NK-92 (cell line): ENCODE results near the gene DPH1.
"Not testable (repeated sequence)": the region's sequence is repeated elsewhere in the genome, so short reads cannot be mapped to it uniquely, and the experiment has no call there.

Experiments used
- DNase-seq: peaks from one replicate; lab custom pipeline; 2025; ENCODE audit not compliant: unreplicated experiment; lab: John Stamatoyannopoulos, UW

DPH1 gene

DNA sequence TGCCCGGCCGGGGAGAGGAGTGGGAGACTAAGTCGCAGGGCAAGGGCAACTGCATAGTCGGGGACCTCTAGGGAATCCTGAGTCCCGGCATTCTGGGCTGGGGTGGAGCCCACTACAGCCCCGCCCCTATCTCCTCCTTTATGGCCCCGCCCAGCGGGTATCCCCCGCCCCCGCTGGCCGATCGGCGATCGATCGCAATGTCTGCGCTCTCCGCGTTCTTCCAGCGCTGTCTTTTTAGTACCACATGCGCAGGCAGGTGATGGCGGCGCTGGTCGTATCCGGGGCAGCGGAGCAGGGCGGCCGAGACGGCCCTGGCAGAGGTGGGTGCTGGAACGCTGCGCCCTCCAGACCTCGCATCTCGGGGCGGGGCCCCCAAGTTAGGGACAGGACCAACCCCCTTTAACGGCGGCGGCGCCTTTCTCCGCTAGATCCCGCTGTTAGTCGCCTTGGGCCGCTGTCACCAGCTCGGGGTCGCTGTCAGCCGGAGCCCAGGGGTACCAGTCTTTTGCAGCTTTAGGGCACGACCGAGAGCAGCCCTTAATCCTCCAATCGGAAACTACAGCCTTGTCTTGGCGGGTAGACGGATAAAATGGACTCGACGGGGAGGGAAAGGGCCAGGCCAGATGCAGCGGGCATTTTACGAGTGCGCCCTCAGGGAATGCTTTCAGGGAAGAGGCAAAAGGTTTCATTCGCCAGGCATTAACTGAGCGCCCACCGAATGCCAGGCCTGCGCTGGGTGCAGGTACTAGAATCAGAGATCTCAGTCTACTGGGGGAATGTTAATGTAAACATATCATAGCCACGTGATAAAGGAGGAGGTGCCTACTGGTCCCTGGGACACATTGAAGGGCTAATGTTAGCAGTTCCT lies at the start of gene DPH1:
TSS of gene DPH1 (plus strand) at position 243 of the 868 bp plus-strand sequence. CDS start at position 260, 17 bp downstream.
- peak; percentile 31 for DNase-seq

DNA sequence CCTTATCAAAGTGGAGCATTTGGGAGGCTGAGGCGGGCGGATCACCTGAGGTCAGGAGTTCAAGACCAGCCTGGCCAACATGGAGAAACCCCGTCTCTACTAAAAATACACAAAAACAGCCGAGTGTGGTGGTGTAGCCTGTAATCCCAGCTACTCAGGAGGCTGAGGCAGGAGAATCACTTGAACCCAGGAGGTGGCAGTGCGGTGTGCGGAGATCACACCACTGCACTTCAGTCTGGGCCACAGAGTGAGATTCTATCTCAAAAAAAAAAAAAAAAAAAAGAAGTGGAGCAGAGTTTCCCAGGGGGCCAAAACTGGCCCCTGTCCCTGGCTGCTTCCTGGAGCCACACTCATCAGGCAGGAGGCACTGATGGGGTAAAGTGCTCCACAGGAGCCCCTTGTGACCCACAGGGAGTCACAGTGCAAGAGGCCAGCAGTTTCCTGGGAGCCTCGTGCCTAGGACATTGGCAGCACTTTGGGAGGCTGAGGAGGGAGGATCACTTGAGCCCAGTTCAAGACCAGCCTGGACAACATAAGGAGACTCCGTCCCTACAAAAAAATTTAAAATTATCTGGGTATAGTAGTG lies 49.2 kb upstream of the DPH1 start:
- DNase-seq, result no peak

DNA sequence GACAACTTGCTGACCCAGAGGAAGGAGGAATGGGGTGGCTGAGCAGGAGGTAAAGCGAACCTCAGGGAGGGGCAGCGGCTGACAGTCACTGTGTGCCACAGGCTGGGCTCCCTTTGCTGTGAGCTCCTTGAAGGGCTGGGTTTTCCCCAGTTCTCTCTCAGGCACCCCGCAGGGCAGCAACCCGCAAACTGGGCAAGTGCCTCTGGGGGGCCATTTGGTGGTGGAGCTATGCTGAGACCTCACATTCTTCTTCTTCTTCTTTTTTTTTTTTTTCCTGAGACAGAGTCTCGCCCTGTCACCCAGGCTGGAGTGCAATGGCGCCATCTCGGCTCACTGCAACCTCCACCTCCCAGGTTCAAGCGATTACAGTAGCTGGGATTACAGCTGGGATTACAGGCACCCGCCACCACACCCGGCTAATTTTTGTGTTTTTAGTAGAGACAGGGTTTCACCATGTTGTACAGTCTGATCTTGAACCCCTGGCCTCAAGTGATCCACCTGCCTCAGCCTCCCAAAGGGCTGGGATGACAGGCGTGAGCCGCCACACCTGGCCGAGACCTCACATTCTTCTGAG lies 47.1 kb upstream of the DPH1 start:
- not testable (repeated sequence) for DNase-seq

DNA sequence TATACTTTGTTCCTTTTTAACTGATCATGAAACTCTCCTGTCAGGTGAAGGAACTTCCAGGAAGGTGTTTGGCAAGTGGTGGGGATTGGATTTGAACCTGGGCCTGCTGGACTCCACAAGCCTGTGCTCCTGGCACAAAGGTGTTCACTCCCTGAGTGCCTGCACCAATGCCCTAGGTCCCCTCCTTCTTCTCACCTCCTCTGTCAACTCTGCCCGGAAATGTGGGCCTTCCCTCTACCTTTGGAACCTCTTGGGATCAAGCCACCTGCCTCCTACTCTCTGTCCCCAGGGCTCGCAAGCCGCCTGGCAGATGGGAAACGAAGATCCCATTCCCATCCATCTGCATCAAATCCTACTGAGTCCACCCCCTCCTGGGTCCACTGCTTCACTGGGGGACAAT lies 44.9 kb upstream of the DPH1 start:
- DNase-seq, result no peak

DNA sequence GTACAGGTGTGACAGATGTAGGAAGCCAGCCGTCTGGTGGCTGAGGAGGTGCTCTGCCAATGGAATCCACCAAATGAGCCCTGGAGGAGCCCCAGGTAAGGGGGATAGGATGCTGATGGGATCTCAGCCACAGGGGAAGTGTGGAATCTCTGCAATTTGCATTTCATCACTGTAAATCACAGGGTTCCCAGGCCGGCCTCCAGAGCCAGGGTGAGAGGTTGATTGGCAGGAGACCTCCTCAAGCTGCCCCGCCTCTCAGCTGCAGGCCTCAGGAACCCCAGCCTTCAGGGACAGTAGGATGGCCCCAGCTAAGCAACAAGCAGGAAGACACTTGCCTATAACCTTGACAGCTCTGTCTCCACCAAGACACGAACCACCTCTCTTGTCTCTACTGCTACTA lies 44.3 kb upstream of the DPH1 start:
- no peak for DNase-seq

DNA sequence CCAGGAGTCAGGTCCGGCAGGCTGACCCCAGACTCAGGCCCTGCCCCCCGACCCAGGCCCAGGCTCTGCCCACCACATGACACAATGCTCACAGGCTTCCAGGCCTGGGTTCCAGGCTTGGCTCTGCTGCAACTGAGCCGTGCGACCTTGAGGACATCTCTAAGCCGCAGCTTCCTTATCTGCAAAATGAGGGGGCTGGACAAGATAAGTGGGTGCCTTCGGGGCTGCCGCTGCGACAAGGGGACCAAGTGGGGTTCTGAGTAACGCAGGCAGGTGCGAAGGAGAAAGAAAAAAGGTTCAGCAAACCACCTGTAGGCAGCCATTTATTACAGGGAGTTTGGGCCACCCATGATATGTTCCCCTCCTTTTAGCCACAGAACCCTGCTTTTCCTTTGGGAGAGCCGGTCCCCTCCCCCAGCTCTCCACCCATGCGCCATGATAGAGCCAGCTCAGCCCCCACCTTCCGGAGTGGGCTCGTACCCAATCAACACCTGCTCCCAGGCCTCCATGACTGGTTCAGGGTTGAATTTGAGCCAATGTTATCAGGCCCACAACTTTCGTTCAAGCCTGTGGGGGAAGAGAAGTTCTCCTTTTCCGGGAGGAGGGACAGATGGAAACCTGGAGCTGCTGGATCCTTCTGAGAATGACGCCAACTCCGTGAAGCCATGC lies 43.0 kb upstream of the DPH1 start:
- DNase-seq, result no peak

DNA sequence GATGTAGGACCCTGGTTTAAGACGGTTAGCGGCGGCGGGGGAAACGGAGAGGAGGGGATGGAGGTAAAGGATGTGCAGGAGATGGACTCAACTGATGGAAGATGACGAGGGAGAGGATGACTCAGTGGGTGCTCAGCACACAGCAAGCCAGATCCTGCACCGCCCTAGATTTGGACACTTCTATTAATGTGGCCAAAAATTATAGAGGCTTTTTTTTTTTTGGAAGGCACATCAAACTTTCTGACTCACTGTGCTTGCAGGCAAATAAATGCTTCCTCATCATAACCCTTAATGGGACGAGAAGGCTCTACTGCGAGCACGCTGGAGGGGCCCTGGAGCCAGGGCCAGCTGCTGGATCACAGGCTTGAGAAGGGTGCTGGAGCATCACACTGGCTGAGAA lies 40.8 kb upstream of the DPH1 start:
- DNase-seq, result no peak

DNA sequence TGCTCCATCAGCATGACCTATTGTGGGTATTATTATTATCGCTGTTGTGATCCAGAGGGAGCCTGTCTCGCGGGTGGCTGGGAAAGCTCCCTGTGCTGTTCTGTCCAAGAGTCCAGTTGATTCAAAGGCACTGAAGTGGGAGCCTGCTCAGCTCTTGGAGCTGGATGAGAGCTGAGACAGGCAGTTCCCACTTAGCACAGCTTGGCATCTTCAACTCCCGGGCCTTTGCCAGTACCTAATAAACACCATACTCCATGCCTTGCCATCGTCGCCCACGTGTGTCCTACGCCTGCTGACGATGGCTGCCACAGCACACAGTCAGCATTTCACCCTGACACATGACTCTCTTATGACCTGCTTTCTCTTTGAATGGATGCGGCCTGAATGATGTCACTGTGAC lies 37.4 kb upstream of the DPH1 start:
- no peak for DNase-seq

DNA sequence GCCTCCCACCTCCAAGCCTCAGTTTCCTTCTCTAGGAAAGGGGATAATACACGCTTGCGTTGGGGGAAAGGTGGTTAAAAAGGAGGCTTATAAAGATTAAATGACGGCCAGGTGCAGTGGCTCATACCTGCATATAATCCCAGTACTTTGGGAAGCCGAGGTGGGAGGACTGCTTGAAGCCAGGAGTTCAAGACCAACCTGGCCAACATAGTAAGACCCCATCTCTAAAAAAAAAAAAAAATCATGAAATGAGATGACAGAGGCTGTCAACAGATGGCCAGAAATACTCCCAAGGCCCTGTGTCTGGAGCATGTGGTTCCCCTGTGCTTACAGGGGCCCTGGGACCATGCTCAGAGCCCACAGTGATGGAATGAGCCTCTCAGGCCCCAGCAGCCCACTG lies 35.2 kb upstream of the DPH1 start:
- no peak for DNase-seq

DNA sequence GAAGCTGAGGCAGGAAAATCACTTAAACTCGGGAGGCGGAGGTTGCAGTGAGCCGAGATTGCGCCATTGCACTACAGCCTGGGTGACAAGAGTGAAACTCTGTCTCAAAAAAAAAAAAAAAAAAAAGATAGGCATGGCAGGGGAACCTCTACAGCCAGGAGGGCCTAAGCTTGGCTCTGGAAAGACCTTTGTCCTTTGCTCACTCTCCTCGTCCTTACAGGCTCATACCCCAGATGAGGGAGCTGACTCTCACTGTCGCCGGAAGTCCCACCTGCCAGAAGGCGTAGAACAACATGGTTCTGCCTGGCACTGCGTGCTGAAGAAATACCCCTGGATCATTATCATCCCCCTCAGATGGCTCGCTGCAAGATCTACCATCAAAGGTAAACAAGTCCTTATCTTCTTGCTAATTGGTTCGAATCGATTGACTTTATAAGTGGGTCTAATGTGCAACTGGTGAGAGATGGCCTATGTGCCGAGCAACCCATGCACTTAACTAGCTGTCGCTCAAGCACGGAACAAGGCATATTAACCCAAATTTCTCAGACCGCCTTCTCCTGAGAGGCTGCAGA lies 34.5 kb upstream of the DPH1 start:
- DNase-seq, result no peak

DNA sequence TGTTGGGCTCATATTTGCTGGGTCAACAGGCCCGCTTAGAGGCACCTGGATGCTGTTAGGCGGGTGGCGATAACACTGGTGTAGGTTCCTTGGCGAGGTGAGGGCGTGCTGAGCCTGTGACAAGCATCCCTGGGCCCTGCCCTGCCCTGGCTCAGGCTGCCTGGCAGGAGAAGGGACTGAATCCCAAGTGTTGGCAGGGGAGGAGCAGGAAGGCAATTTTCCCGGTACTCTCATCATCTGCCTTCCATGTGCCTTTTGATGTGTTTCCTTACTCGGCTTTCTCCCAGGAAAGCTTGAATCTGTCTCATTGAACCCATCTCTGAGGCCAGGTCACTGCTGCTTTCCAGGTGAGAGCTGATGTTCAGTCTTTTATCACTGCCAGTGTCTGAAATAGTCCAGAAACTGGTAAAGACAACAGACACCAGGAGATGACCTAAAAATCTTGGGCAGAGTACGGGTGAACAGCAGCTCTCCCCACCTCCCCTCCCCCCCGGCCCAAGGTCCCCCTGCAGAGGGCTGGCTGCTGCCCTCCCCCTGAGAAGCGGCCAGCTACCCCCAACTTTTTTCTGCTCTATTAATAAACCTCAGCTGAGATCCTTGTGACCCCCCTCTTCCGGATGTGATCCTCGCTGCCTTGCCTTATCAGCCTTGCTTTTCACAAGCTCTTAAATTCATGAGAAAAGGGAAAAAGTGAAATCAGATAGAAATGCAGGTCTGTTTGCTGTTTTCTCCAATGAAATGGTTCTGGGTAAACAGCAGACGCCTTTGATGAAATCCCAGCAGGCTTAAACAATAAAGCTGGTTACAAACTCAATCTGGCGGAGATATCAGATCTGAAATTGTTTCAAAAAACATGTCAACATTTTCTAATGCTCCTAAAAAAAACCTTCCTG lies 33.8 kb upstream of the DPH1 start:
- no peak for DNase-seq

DNA sequence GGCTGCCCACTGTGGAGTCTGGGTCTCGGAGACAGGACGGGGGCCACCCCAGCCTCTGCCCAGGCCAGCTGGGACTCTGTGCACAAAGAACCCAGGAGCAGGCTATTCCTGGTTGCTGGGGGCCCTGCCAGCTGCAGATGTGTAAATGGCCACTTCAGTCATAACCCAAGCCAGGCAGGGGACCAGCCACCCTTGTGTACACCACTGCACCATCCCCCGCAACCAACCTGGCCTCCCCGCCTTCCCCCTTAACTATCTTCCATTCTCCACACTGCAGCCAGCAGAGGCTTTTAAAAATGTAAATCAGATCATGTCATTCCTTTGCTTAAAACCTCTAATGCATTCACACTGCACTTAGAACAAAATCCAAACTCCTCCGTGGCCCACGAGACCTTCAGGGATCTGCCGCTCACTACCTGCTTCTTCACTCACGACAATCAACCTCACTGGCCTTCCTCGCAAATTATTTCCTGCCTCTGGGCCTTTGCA lies 33.1 kb upstream of the DPH1 start:
- no peak for DNase-seq

DNA sequence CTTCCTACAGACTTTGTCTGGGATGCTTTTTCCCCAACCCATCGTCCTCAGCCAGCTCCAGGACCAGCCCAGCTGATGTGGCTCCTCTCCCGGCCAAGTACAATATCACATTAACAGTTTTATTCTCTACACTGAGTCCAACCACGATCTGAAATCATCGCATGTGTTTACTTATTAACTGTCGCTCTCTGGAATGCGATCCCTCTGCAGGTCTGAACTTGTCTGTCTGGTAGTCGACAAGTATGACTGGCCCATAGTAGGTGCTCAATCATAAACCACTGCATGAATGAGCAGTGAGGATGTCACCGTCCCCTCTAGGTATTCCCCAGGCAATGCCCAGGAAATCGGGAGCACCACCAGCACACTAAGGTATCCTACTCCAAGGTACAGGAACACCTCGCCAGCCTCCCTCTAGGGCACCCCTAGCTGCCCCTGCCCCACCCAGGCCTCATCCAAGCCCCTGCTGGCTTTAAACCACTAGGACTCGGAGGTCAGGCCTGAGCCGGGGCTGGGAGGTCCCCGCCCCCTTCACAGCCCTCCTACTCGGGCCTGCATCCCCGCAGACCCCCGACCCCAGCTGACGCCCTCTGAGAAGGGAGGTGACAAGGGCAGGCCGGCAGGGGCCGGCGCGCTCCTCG lies 32.5 kb upstream of the DPH1 start:
- DNase-seq, result no peak

DNA sequence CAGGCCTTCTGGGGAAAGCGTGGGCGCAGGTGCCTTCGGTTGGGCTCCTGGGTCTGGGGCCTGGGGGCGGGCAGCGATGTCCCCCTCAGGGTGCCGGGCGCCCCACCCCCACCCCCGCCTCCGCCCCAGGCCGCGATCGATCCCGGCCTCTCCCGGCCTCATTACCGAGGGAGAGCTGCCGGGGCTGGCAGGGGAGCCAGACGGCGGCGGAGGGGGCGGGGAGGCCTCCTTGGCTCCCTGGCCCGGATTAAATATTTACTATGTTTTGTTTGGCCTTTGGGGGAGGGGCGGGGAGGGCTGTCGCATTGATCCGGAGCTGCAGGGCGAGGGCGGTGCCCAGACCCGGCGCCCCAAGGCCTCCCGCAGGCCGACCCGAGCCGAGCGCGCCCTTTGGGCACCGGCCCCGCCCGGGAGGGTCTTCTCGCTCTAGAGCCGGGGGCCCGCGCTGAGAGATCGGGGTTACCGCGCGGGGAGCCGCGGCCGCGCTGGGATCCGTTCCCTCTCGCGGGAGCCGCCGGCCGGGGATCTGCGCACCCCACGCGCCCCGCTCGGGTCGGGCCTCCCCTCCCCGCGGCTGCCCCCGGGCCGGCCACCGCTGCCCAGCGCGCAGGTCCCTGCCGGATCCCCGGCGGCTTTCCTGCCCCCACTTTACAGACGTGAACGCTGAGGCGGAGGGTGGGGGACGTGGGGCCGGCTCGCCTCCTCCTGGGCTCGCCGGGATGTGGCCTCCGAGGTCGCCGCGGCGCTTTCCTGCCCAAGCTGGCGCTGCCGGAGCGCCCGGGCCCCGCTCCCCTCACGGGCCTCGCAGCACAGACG lies 31.8 kb upstream of the DPH1 start:
- DNase-seq, result no peak

DNA sequence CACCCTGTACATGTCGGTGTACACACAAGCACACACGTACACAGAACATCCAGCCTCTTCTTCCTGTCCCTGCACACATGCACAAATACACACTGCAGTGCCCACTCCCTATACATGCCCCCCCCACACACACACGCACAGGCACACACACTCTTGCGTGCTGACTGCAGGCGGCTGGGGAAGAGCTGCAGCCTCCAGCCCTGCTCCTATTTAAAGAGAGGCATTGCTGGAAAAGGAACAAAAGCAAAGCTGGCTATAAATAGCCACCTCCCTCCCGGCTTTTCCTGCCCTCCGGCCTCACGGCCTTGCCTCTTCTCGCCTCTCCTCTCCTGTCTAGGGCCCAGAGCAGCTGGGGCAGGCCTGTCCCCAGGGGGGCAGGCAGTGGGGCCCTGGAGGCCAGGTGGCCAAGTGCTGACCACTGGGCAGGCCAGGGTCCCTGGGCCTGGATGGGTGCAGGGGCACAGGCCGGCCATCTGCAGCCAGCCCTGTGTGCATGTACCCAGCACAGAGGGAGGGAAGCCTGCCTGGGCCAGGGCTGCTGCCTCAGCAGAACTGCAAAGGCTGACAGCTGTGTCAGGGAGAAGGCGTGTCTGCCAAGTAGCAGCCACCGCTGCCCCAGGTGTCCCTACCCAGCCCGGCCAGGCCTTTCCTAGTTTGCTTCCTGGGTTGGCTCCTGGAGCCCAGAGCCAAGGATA lies 30.2 kb upstream of the DPH1 start:
- no peak for DNase-seq

DNA sequence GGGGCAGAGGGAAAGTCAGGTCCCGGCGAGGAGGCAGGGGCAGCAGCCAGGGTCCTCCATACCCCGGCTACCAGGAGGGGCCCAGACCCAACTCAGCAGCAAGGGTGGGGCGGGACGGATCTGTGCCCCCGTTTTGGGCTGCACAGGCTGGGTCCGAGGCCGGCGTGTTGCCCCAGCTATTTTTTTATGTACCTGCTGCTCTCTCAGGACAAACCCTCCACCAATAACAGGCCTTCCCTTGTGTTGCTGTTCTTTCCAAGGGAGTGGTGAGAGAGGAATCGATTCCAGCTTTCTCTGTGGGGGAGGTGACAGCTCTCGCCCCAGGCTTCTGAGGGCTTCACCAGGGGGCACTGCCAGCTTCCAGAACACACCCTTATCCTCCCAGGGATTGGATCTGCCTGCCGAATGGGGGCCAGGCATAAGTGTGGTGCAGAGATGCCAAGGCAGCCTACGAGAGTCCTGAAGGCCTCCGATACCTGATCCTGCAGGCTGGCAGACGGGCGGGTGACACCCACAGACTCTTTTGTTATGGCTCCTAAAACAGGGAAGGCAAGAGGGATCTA lies 27.1 kb upstream of the DPH1 start:
- DNase-seq, result no peak

DNA sequence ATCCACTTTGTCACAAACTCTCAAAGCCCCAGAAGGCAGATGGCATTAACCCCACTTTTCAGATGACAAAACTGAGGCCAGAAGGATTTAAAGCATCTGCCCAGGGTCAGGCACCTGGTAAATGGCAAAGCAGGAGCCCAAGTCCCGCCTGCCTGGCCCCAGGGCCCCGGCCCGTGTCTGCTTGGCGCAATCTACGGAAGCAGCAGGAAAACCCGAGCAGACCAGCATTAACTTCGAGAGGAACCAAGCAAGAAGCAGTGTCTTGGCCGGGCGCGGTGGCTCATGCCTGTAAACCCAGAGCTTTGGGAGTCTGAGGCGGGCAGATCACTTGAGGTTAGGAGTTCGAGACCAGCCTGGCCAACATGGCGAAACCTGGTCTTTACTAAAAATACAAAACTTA lies 26.4 kb upstream of the DPH1 start:
- no peak for DNase-seq

DNA sequence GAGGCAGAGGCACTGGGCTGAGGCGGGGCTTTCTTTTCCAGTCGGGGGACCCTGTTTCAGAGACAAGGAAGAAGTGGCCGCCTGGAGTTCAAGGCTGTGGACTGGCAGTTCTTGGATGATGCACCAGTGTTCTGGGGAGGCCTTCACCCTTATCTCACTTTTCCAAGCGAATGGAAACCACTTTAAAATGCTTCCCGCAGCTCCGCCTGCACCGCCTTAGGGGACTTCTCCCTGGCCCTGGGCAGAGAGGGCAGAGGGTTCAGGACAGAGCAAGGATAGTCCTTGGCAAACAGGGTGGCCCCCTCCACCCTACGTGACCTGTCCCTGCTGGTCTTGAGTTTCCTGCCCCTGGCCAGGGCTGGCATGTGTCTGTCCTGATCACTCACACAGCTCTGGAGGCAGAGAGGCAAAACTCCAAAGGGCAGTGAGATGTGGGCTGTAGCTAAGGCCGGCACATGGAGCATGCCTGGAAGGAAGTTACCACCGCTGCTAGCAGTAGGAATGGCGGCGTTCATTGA lies 25.5 kb upstream of the DPH1 start:
- DNase-seq, result no peak
